Peyer's patch (tissue), 4 donors: ENCODE results near the gene SNAPIN.

Experiments used
- CTCF ChIP-seq, 6 experiments: fragments of 450-650 bp in 4 of 6; fragments of 200-600 bp in 2 of 6; sonication (generic) in 1 of 6; IDR thresholded peaks; one replicate each; pipeline ENCODE4 v1.5.1; 2017 to 2019; ENCODE audit warnings: antibody characterized with exemption in 6 of 6, mild to moderate bottlenecking in 3 of 6, moderate library complexity in 1 of 6
- POLR2A ChIP-seq, 2 donors: fragments of 450-650 bp; IDR thresholded peaks; one replicate each; pipeline ENCODE4 v1.5.1; 2017; ENCODE audit warnings: antibody characterized with exemption in 2 of 2, mild to moderate bottlenecking in 2 of 2, moderate library complexity in 2 of 2

- TF ChIP-seq CTCF (IDR thresholded peaks at IDR 0.05) = no peak
- no peak for TF ChIP-seq POLR2A (IDR thresholded peaks at IDR 0.05)
Measured at GRCh38 chr1:153624965-153625611, 33.4 kb upstream of the SNAPIN start.
